Measurements from ENCODE around the gene SPTB.

Gene SPTB

GRCh38 chr14:64732536-64733120 is 147.1 kb downstream of the SPTB start:
- H3K9me3 ChIP-seq (ENCODE audit: control insufficient read depth, low read length), result no peaks in the 10 kb centered on the region
- no peaks in the 10 kb centered on the region for H3K27me3 ChIP-seq (ENCODE audit: control insufficient read depth, insufficient read depth, low read length)
- H3K4me1 ChIP-seq, result no peaks in the 10 kb centered on the region
- TF ChIP-seq CTCF (IDR thresholded peaks at IDR 0.05), result no peak
- peaks cover 22% of the 10 kb centered on the region for H3K79me2 ChIP-seq
- no peak overlapping the region for H3K4me2 ChIP-seq (ENCODE audit: low read length)
- H3K9ac ChIP-seq, result no peak overlapping the region
- H3K36me3 ChIP-seq (ENCODE audit: control insufficient read depth, insufficient read depth, low read length), result no peaks in the 10 kb centered on the region
- H3K27ac ChIP-seq, result no peak overlapping the region
- no peak overlapping the region for H2AFZ ChIP-seq
- H3K4me3 ChIP-seq (ENCODE audit: low read depth, low read length), result no peak overlapping the region

GRCh38 chr14:64732066-64732465 is 147.6 kb downstream of the SPTB start:
- no peak overlapping the region for H2AFZ ChIP-seq
- no peak overlapping the region for H3K4me3 ChIP-seq (ENCODE audit: low read depth, low read length)
- H3K9ac ChIP-seq, result no peak overlapping the region
- no peak overlapping the region for H3K27ac ChIP-seq
- no peaks in the 10 kb centered on the region for H3K27me3 ChIP-seq (ENCODE audit: control insufficient read depth, insufficient read depth, low read length)
- H3K36me3 ChIP-seq (ENCODE audit: control insufficient read depth, insufficient read depth, low read length), result no peaks in the 10 kb centered on the region
- H3K9me3 ChIP-seq (ENCODE audit: control insufficient read depth, low read length), result no peaks in the 10 kb centered on the region
- H3K79me2 ChIP-seq, result peaks cover 21% of the 10 kb centered on the region
- no peak overlapping the region for H3K4me2 ChIP-seq (ENCODE audit: low read length)
- no peaks in the 10 kb centered on the region for H3K4me1 ChIP-seq
- no peak for TF ChIP-seq CTCF (IDR thresholded peaks at IDR 0.05)

GRCh38 chr14:64731141-64731581 is 148.5 kb downstream of the SPTB start:
- Histone ChIP-seq H2AFZ (no peak overlapping the region), H3K9ac (no peak overlapping the region), H3K79me2 (peaks cover 23% of the 10 kb centered on the region), H3K27me3 (ENCODE audit: control insufficient read depth, insufficient read depth, low read length) (no peaks in the 10 kb centered on the region), H3K27ac (no peak overlapping the region), H3K9me3 (ENCODE audit: control insufficient read depth, low read length) (no peaks in the 10 kb centered on the region), H3K4me1 (peaks cover 3% of the 10 kb centered on the region), H3K4me2 (ENCODE audit: low read length) (no peak overlapping the region), H3K36me3 (ENCODE audit: control insufficient read depth, insufficient read depth, low read length) (no peaks in the 10 kb centered on the region), H3K4me3 (ENCODE audit: low read depth, low read length) (no peak overlapping the region)
- no peak for TF ChIP-seq CTCF (IDR thresholded peaks at IDR 0.05)

GRCh38 chr14:64730681-64731080 is 149.0 kb downstream of the SPTB start:
- Histone ChIP-seq H2AFZ (no peak overlapping the region), H3K4me1 (peaks cover 3% of the 10 kb centered on the region), H3K36me3 (ENCODE audit: control insufficient read depth, insufficient read depth, low read length) (no peaks in the 10 kb centered on the region), H3K4me2 (ENCODE audit: low read length) (no peak overlapping the region), H3K9me3 (ENCODE audit: control insufficient read depth, low read length) (no peaks in the 10 kb centered on the region), H3K79me2 (peaks cover 27% of the 10 kb centered on the region), H3K9ac (no peak overlapping the region), H3K27ac (no peak overlapping the region), H3K27me3 (ENCODE audit: control insufficient read depth, insufficient read depth, low read length) (no peaks in the 10 kb centered on the region), H3K4me3 (ENCODE audit: low read depth, low read length) (no peak overlapping the region)
- TF ChIP-seq CTCF (IDR thresholded peaks at IDR 0.05), result no peak

- H3K9ac ChIP-seq, result no peak overlapping the region
- no peaks in the 10 kb centered on the region for H3K9me3 ChIP-seq (ENCODE audit: control insufficient read depth, low read length)
- H3K4me3 ChIP-seq (ENCODE audit: low read depth, low read length), result no peak overlapping the region
- H3K79me2 ChIP-seq, result peaks cover 33% of the 10 kb centered on the region
- H2AFZ ChIP-seq, result no peak overlapping the region
- H3K36me3 ChIP-seq (ENCODE audit: control insufficient read depth, insufficient read depth, low read length), result no peaks in the 10 kb centered on the region
- H3K4me1 ChIP-seq, result peaks cover 4% of the 10 kb centered on the region
- H3K27ac ChIP-seq, result no peak overlapping the region
- H3K27me3 ChIP-seq (ENCODE audit: control insufficient read depth, insufficient read depth, low read length), result no peaks in the 10 kb centered on the region
- TF ChIP-seq CTCF (IDR thresholded peaks at IDR 0.05), result no peak
- no peak overlapping the region for H3K4me2 ChIP-seq (ENCODE audit: low read length)
Measured at GRCh38 chr14:64730061-64730440, 149.7 kb downstream of the SPTB start.

Measured in parathyroid adenoma (tissue), 2 donors.